GM13977 (cell line): Measurements from ENCODE around the gene CAMK1D.

Source experiments
- DNase-seq: peaks from one replicate; pipeline ENCODE4 v3.0.0; 2012; ENCODE audit warnings: low spot score
- in situ Hi-C: fragments of 300-500 bp; cut with MboI; formaldehyde crosslinking; loops from one replicate; pipeline ENCODE4 v1.12.0; 2022; ENCODE audit warnings: low sequenced_read_pairs, low pct_unique_long_range_greater_than_20kb, mixed read lengths, inconsistent platforms; ENCODE audit not compliant: unreplicated experiment
- TF ChIP-seq, protein P1 (sequence below): IDR thresholded peaks from 2 replicates; pipeline ENCODE4 v1.5.1; 2012; ENCODE audit warnings: mild to moderate bottlenecking, control low read depth; ENCODE audit not compliant: insufficient read depth; ENCODE audit errors: extremely low read depth, missing control alignments

The CAMK1D gene

DNA sequence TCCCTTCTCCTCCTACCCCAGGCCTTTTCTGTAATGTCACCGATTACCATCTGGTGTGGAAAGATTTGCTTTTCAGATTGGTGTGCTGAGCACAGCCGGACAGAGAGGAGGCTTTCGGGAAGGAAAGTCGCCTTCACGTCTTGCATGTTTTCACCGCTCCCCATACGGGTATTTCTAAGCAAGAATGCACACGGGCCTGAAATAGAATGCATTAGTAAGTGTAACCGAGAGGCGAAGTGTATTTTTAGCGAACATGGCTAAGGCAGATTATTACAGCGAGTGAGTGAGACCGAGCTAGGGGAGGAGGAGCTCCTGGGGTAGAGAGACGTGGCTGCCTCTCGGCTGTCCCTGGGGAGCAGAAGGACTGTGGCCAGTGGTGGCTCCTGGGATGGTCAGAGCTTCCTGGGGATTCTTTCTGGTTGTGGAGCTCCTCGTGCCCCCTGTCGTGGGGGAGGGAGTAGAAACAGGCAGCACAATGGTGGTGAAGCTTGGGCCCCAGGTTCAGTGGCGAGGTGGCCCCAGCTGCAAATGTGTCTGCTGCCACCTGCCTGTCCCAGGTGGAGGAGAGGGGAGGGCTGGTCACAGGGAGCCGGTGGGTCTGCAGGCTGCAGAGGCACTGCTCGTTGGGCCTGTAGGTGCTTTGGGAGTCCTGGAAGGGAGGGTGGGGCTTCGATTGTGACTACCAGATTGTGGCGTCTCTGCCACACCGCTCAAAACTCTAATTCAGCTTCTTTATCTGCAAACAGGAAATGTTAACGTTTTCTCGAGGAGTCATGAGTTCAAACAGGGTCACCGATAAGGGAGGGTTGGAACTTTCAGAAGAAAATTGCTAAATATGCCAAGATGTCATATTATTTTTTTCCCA lies 135.8 kb downstream of the CAMK1D start:
- in situ Hi-C loops = no loop called here
- peak; percentile 84 for DNase-seq
- TF ChIP-seq, protein P1, sequence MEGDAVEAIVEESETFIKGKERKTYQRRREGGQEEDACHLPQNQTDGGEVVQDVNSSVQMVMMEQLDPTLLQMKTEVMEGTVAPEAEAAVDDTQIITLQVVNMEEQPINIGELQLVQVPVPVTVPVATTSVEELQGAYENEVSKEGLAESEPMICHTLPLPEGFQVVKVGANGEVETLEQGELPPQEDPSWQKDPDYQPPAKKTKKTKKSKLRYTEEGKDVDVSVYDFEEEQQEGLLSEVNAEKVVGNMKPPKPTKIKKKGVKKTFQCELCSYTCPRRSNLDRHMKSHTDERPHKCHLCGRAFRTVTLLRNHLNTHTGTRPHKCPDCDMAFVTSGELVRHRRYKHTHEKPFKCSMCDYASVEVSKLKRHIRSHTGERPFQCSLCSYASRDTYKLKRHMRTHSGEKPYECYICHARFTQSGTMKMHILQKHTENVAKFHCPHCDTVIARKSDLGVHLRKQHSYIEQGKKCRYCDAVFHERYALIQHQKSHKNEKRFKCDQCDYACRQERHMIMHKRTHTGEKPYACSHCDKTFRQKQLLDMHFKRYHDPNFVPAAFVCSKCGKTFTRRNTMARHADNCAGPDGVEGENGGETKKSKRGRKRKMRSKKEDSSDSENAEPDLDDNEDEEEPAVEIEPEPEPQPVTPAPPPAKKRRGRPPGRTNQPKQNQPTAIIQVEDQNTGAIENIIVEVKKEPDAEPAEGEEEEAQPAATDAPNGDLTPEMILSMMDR = peak; percentile 60

DNA sequence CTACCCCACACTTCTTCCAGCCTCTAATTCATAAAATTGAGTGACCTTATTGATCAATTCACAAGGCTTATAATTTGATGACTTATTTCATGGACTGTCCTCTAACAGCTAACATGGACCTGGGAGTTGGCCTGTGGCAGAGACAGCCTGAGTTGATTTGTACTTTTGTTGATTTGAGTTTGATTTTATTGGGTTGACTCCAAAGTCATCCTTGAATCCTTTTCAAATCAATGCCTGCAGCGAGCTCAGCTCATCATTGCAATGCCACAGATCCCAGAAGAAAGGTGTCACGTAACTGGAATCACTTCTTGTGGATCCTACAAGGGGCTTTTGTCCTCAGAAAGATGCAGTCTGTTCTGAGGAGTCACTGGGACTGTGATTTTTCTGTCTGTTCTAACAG lies 138.0 kb downstream of the CAMK1D start:
- in situ Hi-C loops = no loop called here
- DNase-seq = no peak
- TF ChIP-seq, protein P1 = no peak

DNA sequence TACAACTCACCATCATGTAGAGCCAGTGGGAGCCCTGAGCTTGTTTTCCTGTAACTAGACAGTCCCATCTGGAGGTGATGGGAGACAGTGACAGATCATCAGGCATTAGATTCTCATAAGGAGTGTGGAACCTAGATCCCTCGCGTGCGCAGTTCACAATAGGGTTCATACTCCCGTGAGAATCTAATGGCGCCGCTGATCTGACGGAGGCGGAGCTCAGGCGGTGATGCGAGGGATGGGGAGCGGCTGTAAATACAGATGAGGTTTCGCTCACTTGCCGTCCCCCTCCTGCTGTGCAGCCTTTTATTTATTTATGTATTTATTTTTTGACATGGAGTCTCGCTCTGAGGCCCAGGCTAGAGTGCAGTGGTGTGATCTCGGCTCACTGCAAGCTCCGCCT lies 139.3 kb downstream of the CAMK1D start:
- in situ Hi-C loops = no loop called here
- DNase-seq = no peak
- TF ChIP-seq, protein P1 = no peak

DNA sequence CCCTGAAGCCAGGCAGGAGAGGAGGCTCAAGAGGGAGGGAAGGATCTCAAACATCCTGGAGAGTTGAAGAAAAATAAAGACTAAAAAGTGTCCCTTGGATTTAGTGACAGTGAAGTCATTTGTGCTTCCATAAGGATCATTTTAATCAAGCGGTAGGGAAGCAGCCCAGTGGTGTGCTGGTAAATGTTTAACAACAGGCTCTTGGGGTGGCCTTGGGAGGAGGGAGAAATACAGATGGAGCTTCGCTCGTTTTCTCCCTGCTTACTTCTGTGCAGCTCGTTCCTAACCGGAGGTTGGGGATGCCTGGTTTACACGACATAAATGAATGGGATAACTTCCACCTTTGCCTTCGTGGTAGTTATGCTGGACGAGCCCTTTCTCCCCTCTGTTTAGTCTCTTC lies 140.0 kb downstream of the CAMK1D start:
- in situ Hi-C loops = no loop called here
- TF ChIP-seq, protein P1 = no peak
- DNase-seq = no peak

DNA sequence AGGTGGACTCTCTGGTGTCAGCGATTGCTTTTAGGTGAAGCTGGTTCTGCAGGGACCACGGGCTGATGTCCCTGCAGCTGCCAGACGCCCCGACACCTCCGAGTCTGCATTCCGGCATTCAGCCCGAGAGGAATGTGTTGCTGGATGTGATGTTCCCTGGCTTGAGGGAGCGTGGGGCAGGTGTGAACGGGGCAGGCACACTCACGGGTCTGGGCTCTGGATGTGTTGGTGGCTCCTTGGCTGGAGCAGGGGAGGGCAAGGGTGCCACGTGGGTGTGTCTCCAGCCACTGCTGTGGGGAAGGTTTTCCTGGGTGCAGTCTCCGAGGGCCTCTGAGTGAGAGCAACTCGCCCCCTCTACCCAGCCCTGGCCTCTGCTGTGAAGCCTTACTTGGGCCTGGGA lies 140.5 kb downstream of the CAMK1D start:
- DNase-seq = no peak
- in situ Hi-C loops = no loop called here
- TF ChIP-seq, protein P1 = no peak

DNA sequence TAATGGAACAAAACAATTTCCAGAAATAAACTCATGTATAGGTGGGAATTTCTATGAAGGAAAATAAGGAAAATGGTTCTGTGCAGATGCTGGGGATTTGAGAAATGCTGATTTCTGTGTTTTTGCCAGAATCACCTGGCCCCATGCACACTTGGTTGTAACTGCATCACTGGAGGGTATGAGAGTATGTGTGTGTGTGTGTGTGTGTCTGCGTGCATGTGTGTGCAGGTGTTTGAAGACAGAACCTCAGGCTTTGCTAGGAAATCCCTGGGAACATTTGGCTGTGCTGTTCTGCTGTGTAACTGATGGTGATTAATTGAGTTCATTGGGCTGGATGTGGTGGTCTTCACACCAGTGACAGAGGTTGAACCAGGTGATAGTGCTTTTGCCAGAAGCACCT lies 141.6 kb downstream of the CAMK1D start:
- TF ChIP-seq, protein P1 = no peak
- in situ Hi-C loops = no loop called here
- no peak for DNase-seq
